Gastroesophageal sphincter (tissue), 3 donors: ENCODE results near the gene UMAD1.

ENCODE experiments used
- CTCF ChIP-seq, 4 experiments: fragments of 200-600 bp in 2 of 4; fragments of 450-650 bp in 2 of 4; sonication (generic) in 1 of 4; IDR thresholded peaks; one replicate each; pipeline ENCODE4 v1.5.1; 2017 to 2019; ENCODE audit warnings: antibody characterized with exemption in 4 of 4, mild to moderate bottlenecking in 2 of 4, moderate library complexity in 2 of 4
- POLR2AphosphoS5 ChIP-seq: sonication (generic); formaldehyde crosslinking; IDR thresholded peaks from one replicate; pipeline ENCODE4 v1.6.1; 2017; ENCODE audit warnings: antibody characterized with exemption

DNA sequence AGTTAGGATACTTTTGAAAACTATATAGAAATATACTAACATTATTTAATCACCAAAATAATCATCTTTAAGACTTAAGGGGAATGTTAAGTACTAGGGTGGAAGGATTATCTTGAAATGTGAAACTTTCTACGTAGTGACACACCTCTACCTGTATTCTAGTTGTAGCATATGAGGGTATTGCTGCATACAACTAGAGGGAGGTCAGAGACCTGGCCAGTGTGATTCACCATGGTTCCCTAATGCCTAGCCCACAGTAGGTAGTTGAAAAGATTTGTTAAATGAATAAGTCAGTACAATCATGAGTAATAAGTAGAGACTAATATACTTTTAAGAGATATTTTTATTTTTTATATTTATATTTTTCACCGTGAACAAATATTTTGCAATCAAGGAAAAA, 162.0 kb downstream of the UMAD1 start:
- TF ChIP-seq CTCF (IDR thresholded peaks at IDR 0.05): no peak
- no peak for TF ChIP-seq POLR2AphosphoS5
